IMR-90 (cell line): ENCODE results near the gene ENO2. TPM values are rescaled to one million over a fixed set of nuclear protein-coding genes. Genes with fewer than 3 reads are reported as not detected.
"Not testable (repeated sequence)": the region's sequence is repeated elsewhere in the genome, so short reads cannot be mapped to it uniquely, and the experiment has no call there.

Experiments used
- ATAC-seq: fragments of 200-7000 bp; cut with Tn5 transposase; 2 replicates; pipeline ENCODE4 v1.9.1; 2020; ENCODE audit warnings: low read depth, mild to moderate bottlenecking, moderate library complexity
- BruUV-seq: library from RNA; stranded (reverse); fragments of 400-500 nt; replicated peaks from 2 replicates; lab custom pipeline; 2021; lab: Mats Ljungman, UMichigan
- CTCF ChIA-PET: fragments of 300-600 bp; formaldehyde crosslinking; extraction: SDS; loops from one replicate; lab custom pipeline; 2021; ENCODE audit warnings: antibody characterized with exemption; lab: Yijun Ruan, JAX
- POLR2A ChIA-PET: fragments of 300-600 bp; sonication (Branson Sonifier 250); formaldehyde crosslinking; loops from one replicate; lab custom pipeline; 2022; ENCODE audit warnings: antibody characterized with exemption; ENCODE audit not compliant: unreplicated experiment; lab: Charles Lee
- DNase-seq: peaks from one replicate; pipeline ENCODE4 v3.0.0; 2013
- H2AFZ ChIP-seq: replicated peaks from 2 replicates; pipeline ENCODE3; 2013; ENCODE audit warnings: low read length, mild to moderate bottlenecking; ENCODE audit not compliant: poor library complexity
- H2AK5ac ChIP-seq: 2 replicates; pipeline ENCODE4 v1.6.1; 2013; ENCODE audit warnings: low read depth, low read length, inconsistent platforms
- H2AK9ac ChIP-seq: replicated peaks from 2 replicates; pipeline ENCODE3; 2013; ENCODE audit warnings: mild to moderate bottlenecking, low read depth, low read length, moderate library complexity; ENCODE audit not compliant: poor library complexity
- H2BK120ac ChIP-seq: 2 replicates; pipeline ENCODE4 v1.6.1; 2013; ENCODE audit warnings: low read depth, low read length, inconsistent platforms
- H2BK15ac ChIP-seq: 3 replicates; pipeline ENCODE4 v1.6.1; 2013; ENCODE audit warnings: low read depth, low read length, inconsistent platforms
- H2BK20ac ChIP-seq: 2 replicates; pipeline ENCODE4 v1.6.1; 2013; ENCODE audit warnings: low read depth, mild to moderate bottlenecking, inconsistent platforms, low read length, moderate library complexity
- H2BK5ac ChIP-seq: 2 replicates; pipeline ENCODE4 v1.6.1; 2013; ENCODE audit warnings: mild to moderate bottlenecking, low read depth, low read length, inconsistent platforms; ENCODE audit not compliant: poor library complexity, severe bottlenecking
- H3K14ac ChIP-seq: replicated peaks from 2 replicates; pipeline ENCODE4 v1.6.1; 2013; ENCODE audit warnings: low read depth, low read length, inconsistent platforms
- H3K18ac ChIP-seq: 2 replicates; pipeline ENCODE4 v1.6.1; 2013; ENCODE audit warnings: low read depth, low read length, control low read depth
- H3K23ac ChIP-seq: 2 replicates; pipeline ENCODE4 v1.6.1; 2013; ENCODE audit warnings: low read depth, low read length, inconsistent platforms
- H3K27ac ChIP-seq: 2 replicates; pipeline ENCODE4 v1.5.1; 2013; ENCODE audit warnings: mild to moderate bottlenecking, control low read depth, low read length; ENCODE audit not compliant: insufficient read depth
- H3K27me3 ChIP-seq: 2 replicates; pipeline ENCODE4 v1.6.1; 2013; ENCODE audit warnings: low read length; ENCODE audit not compliant: control insufficient read depth, insufficient read depth
- H3K36me3 ChIP-seq: 2 replicates; pipeline ENCODE4 v1.6.1; 2013; ENCODE audit warnings: low read length, mixed read lengths; ENCODE audit not compliant: control insufficient read depth, insufficient read depth
- H3K4ac ChIP-seq: 2 replicates; pipeline ENCODE4 v1.6.1; 2013; ENCODE audit warnings: low read depth, low read length, inconsistent platforms
- H3K4me1 ChIP-seq: 2 replicates; pipeline ENCODE4 v1.6.1; 2013; ENCODE audit warnings: low read length, mixed read lengths; ENCODE audit not compliant: control insufficient read depth, insufficient read depth
- H3K4me2 ChIP-seq: 2 replicates; pipeline ENCODE4 v1.6.1; 2013; ENCODE audit warnings: low read depth, mild to moderate bottlenecking, control low read depth, low read length, moderate library complexity
- H3K4me3 ChIP-seq: 2 replicates; pipeline ENCODE4 v1.5.1; 2013; ENCODE audit warnings: low read depth, mild to moderate bottlenecking, control low read depth, low read length, moderate library complexity; ENCODE audit not compliant: insufficient read depth
- H3K56ac ChIP-seq: 2 replicates; pipeline ENCODE4 v1.6.1; 2013; ENCODE audit warnings: low read length, inconsistent platforms; ENCODE audit not compliant: insufficient read depth; ENCODE audit errors: extremely low read depth
- H3K79me1 ChIP-seq, 2 experiments: 2 replicates each; pipeline ENCODE4 v1.6.1; 2013; ENCODE audit warnings: low read length in 2 of 2, inconsistent platforms in 1 of 2, low read depth in 1 of 2
- H3K9ac ChIP-seq: 2 replicates; pipeline ENCODE4 v1.6.1; 2013; ENCODE audit warnings: low read depth, low read length, control low read depth
- H3K9me1 ChIP-seq: 2 replicates; pipeline ENCODE4 v1.6.1; 2013; ENCODE audit warnings: low read length, inconsistent platforms; ENCODE audit not compliant: insufficient read depth
- H3K9me3 ChIP-seq: 2 replicates; pipeline ENCODE4 v1.6.1; 2013; ENCODE audit warnings: low read length; ENCODE audit not compliant: control insufficient read depth, insufficient read depth
- H4K20me1 ChIP-seq: 2 replicates; pipeline ENCODE4 v1.6.1; 2013; ENCODE audit warnings: low read length, inconsistent platforms; ENCODE audit not compliant: insufficient read depth
- H4K5ac ChIP-seq: 2 replicates; pipeline ENCODE4 v1.6.1; 2013; ENCODE audit warnings: mild to moderate bottlenecking, low read depth, low read length, control low read depth
- H4K8ac ChIP-seq, 2 experiments: 2 replicates each; pipeline ENCODE4 v1.6.1; 2013; ENCODE audit warnings: low read depth in 2 of 2, low read length in 2 of 2, control low read depth in 1 of 2, inconsistent platforms in 1 of 2
- H4K91ac ChIP-seq: 2 replicates; pipeline ENCODE4 v1.6.1; 2013; ENCODE audit warnings: low read depth, low read length, inconsistent platforms; ENCODE audit not compliant: insufficient read depth
- BHLHE40 ChIP-seq: fragments of 150-350 bp; IDR thresholded peaks from 2 replicates; pipeline ENCODE4 v1.6.1; 2016; ENCODE audit warnings: mild to moderate bottlenecking, low read depth, low read length
- CEBPB ChIP-seq: IDR thresholded peaks from 2 replicates; pipeline ENCODE4 v1.6.1; 2012; ENCODE audit warnings: low read depth, low read length, improper control_type of control experiment
- CTCF ChIP-seq: conservative IDR thresholded peaks from 2 replicates; pipeline ENCODE4 v1.5.1; 2012; ENCODE audit warnings: mild to moderate bottlenecking, low read depth, low read length, improper control_type of control experiment
- RAD21 ChIP-seq: IDR thresholded peaks from 2 replicates; pipeline ENCODE4 v1.6.1; 2012; ENCODE audit warnings: low read length, improper control_type of control experiment
- SMC3 ChIP-seq: fragments of 150-350 bp; IDR thresholded peaks from 2 replicates; pipeline ENCODE4 v1.6.1; 2016; ENCODE audit warnings: low read depth, mild to moderate bottlenecking, antibody characterized with exemption, low read length, moderate library complexity
- WGBS, 2 experiments: methylation state at CpG; one replicate each; pipeline versions ENCODE4 v1.1.5 to v1.1.7; 2013; ENCODE audit warnings: missing lambda C conversion rate in 2 of 2; ENCODE audit not compliant: insufficient read length in 1 of 2; ENCODE audit errors: extremely low coverage in 2 of 2; 5-methylcytosine and 5-hydroxymethylcytosine counted together
- dilution Hi-C: fragments of 300-500 bp; cut with HindIII; formaldehyde crosslinking; loops from one replicate; pipeline ENCODE4 v1.14.3; 2018; ENCODE audit warnings: low sequenced_read_pairs; ENCODE audit not compliant: unreplicated experiment
- in situ Hi-C: fragments of 300-500 bp; cut with MboI; formaldehyde crosslinking; loops from 3 replicates; pipeline ENCODE4 v1.14.3; 2019; ENCODE audit warnings: low sequenced_read_pairs, inconsistent platforms, mixed read lengths
- intact Hi-C: fragments of 100-400 bp; cut with micrococcal nuclease; formaldehyde crosslinking; loops from 2 replicates; pipeline ENCODE4 v1.10.0; 2022
- polyA plus RNA-seq, 3 experiments: library from polyadenylated mRNA; depleted of rRNA; stranded (reverse); fragments of >200 nt; gene quantifications; 2 replicates each; pipeline ENCODE4 v1.2.3, GENCODE V29; 2012; ENCODE audit warnings: low replicate concordance in 1 of 3
- total RNA-seq: library from RNA; depleted of rRNA; stranded (reverse); fragments of >200 nt; gene quantifications from 2 replicates; pipeline ENCODE4 v1.2.3, GENCODE V29; 2012

ENO2 gene
- total and polyA plus RNA-seq, 2 of the 4 experiments (the other 2 are of a cell fraction): 28.3 to 92.8 TPM

DNA sequence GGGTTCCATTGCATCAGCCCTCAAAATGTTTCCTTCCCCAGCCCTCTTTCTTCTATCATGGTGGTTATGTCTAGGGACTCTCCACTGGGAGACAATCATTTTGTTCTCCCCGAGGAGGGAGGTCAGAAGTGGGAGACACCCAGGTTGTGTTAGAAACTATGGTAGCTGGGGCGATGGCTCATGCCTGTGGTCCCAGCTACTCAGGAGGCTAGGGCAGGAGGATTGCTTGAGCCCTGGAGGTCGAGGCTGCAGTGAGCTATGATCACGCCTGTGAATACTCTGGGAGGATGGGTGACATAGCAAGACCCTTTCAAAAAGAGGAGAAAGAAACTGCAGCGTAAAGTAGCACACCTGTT lies 22.8 kb upstream of the ENO2 start:
- H2BK20ac ChIP-seq: no peak overlapping the region; the same call in 1 of the 2 replicates
- H3K56ac ChIP-seq: peak overlapping the region; percentile 67
- peak overlapping the region; percentile 86 for H4K91ac ChIP-seq
- peaks cover 2% of the 10 kb centered on the region for H3K4me1 ChIP-seq
- peak overlapping the region; percentile 13 for H2BK120ac ChIP-seq
- H3K36me3 ChIP-seq: 0 out of 2 replicates have a peak, but pooled peaks cover 1% of the 10 kb centered on the region
- TF ChIP-seq CTCF: no peak
- no peak for TF ChIP-seq RAD21
- no peak for TF ChIP-seq SMC3
- no peak for TF ChIP-seq BHLHE40
- no peak for TF ChIP-seq CEBPB
- no peaks in the 10 kb centered on the region for H4K20me1 ChIP-seq
- ATAC-seq: no peak
- 0 out of 2 replicates have a peak, but pooled peaks cover 12% of the 10 kb centered on the region for H3K9me1 ChIP-seq
- peak overlapping the region; percentile 47 for H2AK9ac ChIP-seq
- H4K8ac ChIP-seq: peak overlapping the region; percentile 95 to 99
- no peaks in the 10 kb centered on the region for H3K9me3 ChIP-seq
- peak overlapping the region; percentile 95 for H2AFZ ChIP-seq
- intact Hi-C loops (loop anchor here (1.0 kb wide), 2 partner anchors 18 to 66 kb away; partner anchors contain the start of gene SPSB2), dilution Hi-C loops (no loop called here), in situ Hi-C loops (no loop called here)
- peak overlapping the region; percentile 79 for H3K9ac ChIP-seq
- ChIA-PET CTCF (interaction anchor here (0.6 to 2.0 kb wide), 7 partner anchors 12 to 39 kb away, joined by 3 to 17 read pairs (median 5); partner anchors contain the start of genes LRRC23 and SPSB2), POLR2A (interaction anchor here (0.5 to 1.4 kb wide), 8 partner anchors 10 to 931 kb away, joined by 3 to 12 read pairs (median 5); partner anchors contain the start of gene SPSB2)
- peaks cover 5 to 20% of the 10 kb centered on the region in 2 experiments; a peak in 3 of 4 replicates for H3K79me1 ChIP-seq
- peak overlapping the region; percentile 47 for H3K14ac ChIP-seq
- DNase-seq: no peak
- peak overlapping the region; percentile 39 for H3K4me3 ChIP-seq
- peak overlapping the region; percentile 83 for H3K4ac ChIP-seq
- peak overlapping the region; percentile 68 for H2BK5ac ChIP-seq
- peak overlapping the region; percentile 48 for H3K23ac ChIP-seq
- H4K5ac ChIP-seq: peak overlapping the region; percentile 86
- WGBS, 2 experiments: no CpG with 5 or more reads among the region's 5 CpGs
- H2BK15ac ChIP-seq: peak overlapping the region; percentile 36; the same call in 1 of the 3 replicates
- no TSS peak for BruUV-seq
- peak overlapping the region; percentile 88 for H3K27ac ChIP-seq
- peak overlapping the region; percentile 95 for H2AK5ac ChIP-seq
- H3K18ac ChIP-seq: peak overlapping the region; percentile 62
- no peaks in the 10 kb centered on the region for H3K27me3 ChIP-seq
- H3K4me2 ChIP-seq: peak overlapping the region; percentile 61

DNA sequence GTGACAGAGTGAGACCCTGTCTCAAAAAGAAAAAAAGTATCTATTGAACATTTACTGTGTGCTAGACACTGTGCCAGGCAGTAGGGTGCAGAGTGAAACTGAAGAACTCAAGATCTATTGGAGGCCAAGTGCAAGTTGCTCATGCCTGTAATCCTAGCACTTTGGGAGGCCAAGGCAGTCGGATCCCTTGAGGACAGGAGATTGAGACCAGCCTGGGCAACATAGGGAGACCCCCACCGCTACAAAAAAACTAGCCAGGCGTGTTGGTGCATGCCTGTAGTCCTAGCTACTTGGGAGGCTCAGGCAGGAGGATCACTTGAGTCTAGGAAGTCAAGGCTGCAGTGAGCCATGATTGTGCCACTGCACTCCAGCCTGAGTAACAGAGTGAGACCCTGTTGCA lies 21.7 kb upstream of the ENO2 start:
- not testable (repeated sequence) for H2AK9ac ChIP-seq

More for the DNA sequence above, 21.7 kb upstream of the ENO2 start:
- H3K9me1 ChIP-seq, H2BK20ac ChIP-seq, in situ Hi-C loops, H3K14ac ChIP-seq, H4K8ac ChIP-seq, H2AFZ ChIP-seq, H3K4me2 ChIP-seq, ATAC-seq, H3K18ac ChIP-seq, H4K20me1 ChIP-seq, DNase-seq, H2BK5ac ChIP-seq, BruUV-seq, H3K9me3 ChIP-seq, POLR2A ChIA-PET, H3K27ac ChIP-seq, H3K4me3 ChIP-seq, H3K56ac ChIP-seq, H2BK120ac ChIP-seq, dilution Hi-C loops, H4K5ac ChIP-seq, H2AK5ac ChIP-seq, H3K4me1 ChIP-seq, intact Hi-C loops, H2BK15ac ChIP-seq, H3K27me3 ChIP-seq, H4K91ac ChIP-seq, H3K9ac ChIP-seq, H3K4ac ChIP-seq, CTCF ChIA-PET, H3K23ac ChIP-seq, H3K36me3 ChIP-seq: not testable (repeated sequence)
- peaks cover 5 to 20% of the 10 kb centered on the region in 2 experiments; a peak in 3 of 4 replicates for H3K79me1 ChIP-seq
- 95% methylated on average over 3 of the region's 3 CpGs; no CpG with 5 or more reads in 1 of the 2 experiments for WGBS, 2 experiments
